IMR-90 (cell line): ENCODE data around the gene HYDIN. TPM values are rescaled to one million over a fixed set of nuclear protein-coding genes. Genes with fewer than 3 reads are reported as not detected.
A peak's percentile ranks its signal among the peaks of the same experiment; 100 is the strongest.

Experiments used
- ATAC-seq: fragments of 200-7000 bp; cut with Tn5 transposase; 2 replicates; pipeline ENCODE4 v1.9.1; 2020; ENCODE audit warnings: low read depth, mild to moderate bottlenecking, moderate library complexity
- BruUV-seq: library from RNA; stranded (reverse); fragments of 400-500 nt; replicated peaks from 2 replicates; lab custom pipeline; 2021; lab: Mats Ljungman, UMichigan
- CTCF ChIA-PET: fragments of 300-600 bp; formaldehyde crosslinking; extraction: SDS; loops from one replicate; lab custom pipeline; 2021; ENCODE audit warnings: antibody characterized with exemption; lab: Yijun Ruan, JAX
- POLR2A ChIA-PET: fragments of 300-600 bp; sonication (Branson Sonifier 250); formaldehyde crosslinking; loops from one replicate; lab custom pipeline; 2022; ENCODE audit warnings: antibody characterized with exemption; ENCODE audit not compliant: unreplicated experiment; lab: Charles Lee
- DNase-seq: peaks from one replicate; pipeline ENCODE4 v3.0.0; 2013
- H2AFZ ChIP-seq: replicated peaks from 2 replicates; pipeline ENCODE3; 2013; ENCODE audit warnings: low read length, mild to moderate bottlenecking; ENCODE audit not compliant: poor library complexity
- H2AK5ac ChIP-seq: 2 replicates; pipeline ENCODE4 v1.6.1; 2013; ENCODE audit warnings: low read depth, low read length, inconsistent platforms
- H2AK9ac ChIP-seq: replicated peaks from 2 replicates; pipeline ENCODE3; 2013; ENCODE audit warnings: mild to moderate bottlenecking, low read depth, low read length, moderate library complexity; ENCODE audit not compliant: poor library complexity
- H2BK120ac ChIP-seq: 2 replicates; pipeline ENCODE4 v1.6.1; 2013; ENCODE audit warnings: low read depth, low read length, inconsistent platforms
- H2BK15ac ChIP-seq: 3 replicates; pipeline ENCODE4 v1.6.1; 2013; ENCODE audit warnings: low read depth, low read length, inconsistent platforms
- H2BK20ac ChIP-seq: 2 replicates; pipeline ENCODE4 v1.6.1; 2013; ENCODE audit warnings: low read depth, mild to moderate bottlenecking, inconsistent platforms, low read length, moderate library complexity
- H2BK5ac ChIP-seq: 2 replicates; pipeline ENCODE4 v1.6.1; 2013; ENCODE audit warnings: mild to moderate bottlenecking, low read depth, low read length, inconsistent platforms; ENCODE audit not compliant: poor library complexity, severe bottlenecking
- H3K14ac ChIP-seq: replicated peaks from 2 replicates; pipeline ENCODE4 v1.6.1; 2013; ENCODE audit warnings: low read depth, low read length, inconsistent platforms
- H3K18ac ChIP-seq: 2 replicates; pipeline ENCODE4 v1.6.1; 2013; ENCODE audit warnings: low read depth, low read length, control low read depth
- H3K23ac ChIP-seq: 2 replicates; pipeline ENCODE4 v1.6.1; 2013; ENCODE audit warnings: low read depth, low read length, inconsistent platforms
- H3K27ac ChIP-seq: 2 replicates; pipeline ENCODE4 v1.5.1; 2013; ENCODE audit warnings: mild to moderate bottlenecking, control low read depth, low read length; ENCODE audit not compliant: insufficient read depth
- H3K27me3 ChIP-seq: 2 replicates; pipeline ENCODE4 v1.6.1; 2013; ENCODE audit warnings: low read length; ENCODE audit not compliant: control insufficient read depth, insufficient read depth
- H3K36me3 ChIP-seq: 2 replicates; pipeline ENCODE4 v1.6.1; 2013; ENCODE audit warnings: low read length, mixed read lengths; ENCODE audit not compliant: control insufficient read depth, insufficient read depth
- H3K4ac ChIP-seq: 2 replicates; pipeline ENCODE4 v1.6.1; 2013; ENCODE audit warnings: low read depth, low read length, inconsistent platforms
- H3K4me1 ChIP-seq: 2 replicates; pipeline ENCODE4 v1.6.1; 2013; ENCODE audit warnings: low read length, mixed read lengths; ENCODE audit not compliant: control insufficient read depth, insufficient read depth
- H3K4me2 ChIP-seq: 2 replicates; pipeline ENCODE4 v1.6.1; 2013; ENCODE audit warnings: low read depth, mild to moderate bottlenecking, control low read depth, low read length, moderate library complexity
- H3K4me3 ChIP-seq: 2 replicates; pipeline ENCODE4 v1.5.1; 2013; ENCODE audit warnings: low read depth, mild to moderate bottlenecking, control low read depth, low read length, moderate library complexity; ENCODE audit not compliant: insufficient read depth
- H3K56ac ChIP-seq: 2 replicates; pipeline ENCODE4 v1.6.1; 2013; ENCODE audit warnings: low read length, inconsistent platforms; ENCODE audit not compliant: insufficient read depth; ENCODE audit errors: extremely low read depth
- H3K79me1 ChIP-seq, 2 experiments: 2 replicates each; pipeline ENCODE4 v1.6.1; 2013; ENCODE audit warnings: low read length in 2 of 2, inconsistent platforms in 1 of 2, low read depth in 1 of 2
- H3K9ac ChIP-seq: 2 replicates; pipeline ENCODE4 v1.6.1; 2013; ENCODE audit warnings: low read depth, low read length, control low read depth
- H3K9me1 ChIP-seq: 2 replicates; pipeline ENCODE4 v1.6.1; 2013; ENCODE audit warnings: low read length, inconsistent platforms; ENCODE audit not compliant: insufficient read depth
- H3K9me3 ChIP-seq: 2 replicates; pipeline ENCODE4 v1.6.1; 2013; ENCODE audit warnings: low read length; ENCODE audit not compliant: control insufficient read depth, insufficient read depth
- H4K20me1 ChIP-seq: 2 replicates; pipeline ENCODE4 v1.6.1; 2013; ENCODE audit warnings: low read length, inconsistent platforms; ENCODE audit not compliant: insufficient read depth
- H4K5ac ChIP-seq: 2 replicates; pipeline ENCODE4 v1.6.1; 2013; ENCODE audit warnings: mild to moderate bottlenecking, low read depth, low read length, control low read depth
- H4K8ac ChIP-seq, 2 experiments: 2 replicates each; pipeline ENCODE4 v1.6.1; 2013; ENCODE audit warnings: low read depth in 2 of 2, low read length in 2 of 2, control low read depth in 1 of 2, inconsistent platforms in 1 of 2
- H4K91ac ChIP-seq: 2 replicates; pipeline ENCODE4 v1.6.1; 2013; ENCODE audit warnings: low read depth, low read length, inconsistent platforms; ENCODE audit not compliant: insufficient read depth
- CHD1 ChIP-seq: IDR thresholded peaks from 2 replicates; pipeline ENCODE4 v1.6.1; 2012; ENCODE audit warnings: low read depth, low read length, improper control_type of control experiment
- ELK1 ChIP-seq: fragments of 150-350 bp; IDR thresholded peaks from 2 replicates; pipeline ENCODE4 v1.6.1; 2016; ENCODE audit warnings: low read depth, mild to moderate bottlenecking, low read length, moderate library complexity, borderline replicate concordance
- MXI1 ChIP-seq: IDR thresholded peaks from 2 replicates; pipeline ENCODE4 v1.6.1; 2012; ENCODE audit warnings: low read depth, mild to moderate bottlenecking, low read length, moderate library complexity, borderline replicate concordance
- WGBS, 2 experiments: methylation state at CpG; one replicate each; pipeline versions ENCODE4 v1.1.5 to v1.1.7; 2013; ENCODE audit warnings: missing lambda C conversion rate in 2 of 2; ENCODE audit not compliant: insufficient read length in 1 of 2; ENCODE audit errors: extremely low coverage in 2 of 2; 5-methylcytosine and 5-hydroxymethylcytosine counted together
- dilution Hi-C: fragments of 300-500 bp; cut with HindIII; formaldehyde crosslinking; loops from one replicate; pipeline ENCODE4 v1.14.3; 2018; ENCODE audit warnings: low sequenced_read_pairs; ENCODE audit not compliant: unreplicated experiment
- in situ Hi-C: fragments of 300-500 bp; cut with MboI; formaldehyde crosslinking; loops from 3 replicates; pipeline ENCODE4 v1.14.3; 2019; ENCODE audit warnings: low sequenced_read_pairs, inconsistent platforms, mixed read lengths
- intact Hi-C: fragments of 100-400 bp; cut with micrococcal nuclease; formaldehyde crosslinking; loops from 2 replicates; pipeline ENCODE4 v1.10.0; 2022
- microRNA-seq, 2 experiments: library from miRNA; stranded (forward) in 1 of 2; unstranded in 1 of 2; fragments of 10-50 nt in 1 of 2; fragments of <30 nt in 1 of 2; gene quantifications in 1 of 2; microRNA quantifications in 1 of 2; one replicate each; pipeline versions ENCODE3 to v1.1.0; 2013 to 2020; ENCODE audit not compliant: insufficient read depth in 1 of 2, insufficient read length in 1 of 2, unreplicated experiment in 1 of 2
- polyA plus RNA-seq, 3 experiments: library from polyadenylated mRNA; depleted of rRNA; stranded (reverse); fragments of >200 nt; gene quantifications; 2 replicates each; pipeline ENCODE4 v1.2.3, GENCODE V29; 2012; ENCODE audit warnings: low replicate concordance in 1 of 3
- small RNA-seq, 5 experiments: library from RNA; depleted of rRNA; stranded (forward); fragments of <200 nt; gene quantifications; one replicate each; pipeline ENCODE3, GENCODE V24; 2012
- total RNA-seq: library from RNA; depleted of rRNA; stranded (reverse); fragments of >200 nt; gene quantifications from 2 replicates; pipeline ENCODE4 v1.2.3, GENCODE V29; 2012; rRNA removed

HYDIN gene
- total and polyA plus RNA-seq, 2 of the 4 experiments (the other 2 are of a cell fraction), result 0.18 to 0.27 TPM

GRCh38 chr16:70758786-70759185, 471.7 kb downstream of the HYDIN start:
- Histone ChIP-seq H2AK5ac (peak overlapping the region; percentile 72), H3K79me1 (peaks cover 0 to 33% of the 10 kb centered on the region in 2 experiments; a peak in 2 of 4 replicates), H3K4me2 (no peak overlapping the region), H3K14ac (no peak overlapping the region), H4K20me1 (no peaks in the 10 kb centered on the region; the same call in 1 of the 2 replicates), H3K56ac (no peak overlapping the region), H3K23ac (no peak overlapping the region), H2AFZ (peak overlapping the region; percentile 16), H4K5ac (no peak overlapping the region), H3K36me3 (peaks cover 9% of the 10 kb centered on the region), H3K27me3 (no peaks in the 10 kb centered on the region), H2BK20ac (no peak overlapping the region), H4K91ac (peak overlapping the region; percentile 27; the same call in 1 of the 2 replicates), H2BK15ac (no peak overlapping the region), H2BK120ac (no peak overlapping the region), H3K4me3 (no peak overlapping the region), H2AK9ac (peak overlapping the region; percentile 34), H3K18ac (no peak overlapping the region), H4K8ac (no peak overlapping the region), H3K9ac (no peak overlapping the region), H3K4ac (peak overlapping the region; percentile 25; the same call in 1 of the 2 replicates), H3K9me3 (no peaks in the 10 kb centered on the region), H2BK5ac (no peak overlapping the region), H3K27ac (no peak overlapping the region), H3K4me1 (peaks cover 20% of the 10 kb centered on the region), H3K9me1 (peaks cover 21% of the 10 kb centered on the region)
- DNase-seq (no peak), ATAC-seq (no peak)
- dilution Hi-C loops (no loop called here), intact Hi-C loops (no loop called here), in situ Hi-C loops (no loop called here)
- no TSS peak for BruUV-seq
- TF ChIP-seq ELK1 (no peak), MXI1 (no peak), CHD1 (no peak)
- ChIA-PET CTCF (no interaction called here), POLR2A (no interaction called here)
- WGBS, 2 experiments, result 95% methylated on average over 7 of the region's 10 CpGs; no CpG with 5 or more reads in 1 of the 2 experiments

Small RNA genes lying within 50 kb of the gene (microRNA-seq; reads per million reads assigned to microRNA genes)
- gene RNU6ATAC25P (ENCODE audit: insufficient read depth, insufficient read length), result not detected

Small RNA genes lying within 50 kb of the gene (small RNA-seq; reads per million reads assigned to genes)
- gene RNU6ATAC25P, result 0 to 0.60 (median 0) reads per million in 5 experiments

Other genes with a start within 250 kb of the HYDIN start
- gene CMTR2, start 58.7 kb upstream of the HYDIN start, total RNA-seq, result 21.9 and 33.6 TPM in 2 replicates
- 6.9 and 10.6 TPM in 2 replicates for gene CMTR2, start 58.7 kb upstream of the HYDIN start, polyA plus RNA-seq (2012; rRNA removed)
- 0.18 TPM in 1 of 2 replicates, not detected in the other for gene CALB2, start 128.0 kb upstream of the HYDIN start, total RNA-seq
- 0.24 and 0.32 TPM in 2 replicates for gene CALB2, start 128.0 kb upstream of the HYDIN start, polyA plus RNA-seq (2012; rRNA removed)
- gene TLE7, start 211.3 kb upstream of the HYDIN start, total RNA-seq, result not detected in 2 replicates
- gene TLE7, start 211.3 kb upstream of the HYDIN start, polyA plus RNA-seq (2012; rRNA removed), result not detected in 2 replicates
- gene ZNF23, start 231.5 kb upstream of the HYDIN start, total RNA-seq, result 8.8 and 11.7 TPM in 2 replicates
- 5.9 and 7.5 TPM in 2 replicates for gene ZNF23, start 231.5 kb upstream of the HYDIN start, polyA plus RNA-seq (2012; rRNA removed)